IMR-90 (cell line): Measurements from ENCODE around the gene WWP2. TPM values are rescaled to one million over a fixed set of nuclear protein-coding genes. Genes with fewer than 3 reads are reported as not detected.

Experiments used
- ATAC-seq: fragments of 200-7000 bp; cut with Tn5 transposase; 2 replicates; pipeline ENCODE4 v1.9.1; 2020; ENCODE audit warnings: low read depth, mild to moderate bottlenecking, moderate library complexity
- BruUV-seq: library from RNA; stranded (reverse); fragments of 400-500 nt; replicated peaks from 2 replicates; lab custom pipeline; 2021; lab: Mats Ljungman, UMichigan
- CTCF ChIA-PET: fragments of 300-600 bp; formaldehyde crosslinking; extraction: SDS; loops from one replicate; lab custom pipeline; 2021; ENCODE audit warnings: antibody characterized with exemption; lab: Yijun Ruan, JAX
- POLR2A ChIA-PET: fragments of 300-600 bp; sonication (Branson Sonifier 250); formaldehyde crosslinking; loops from one replicate; lab custom pipeline; 2022; ENCODE audit warnings: antibody characterized with exemption; ENCODE audit not compliant: unreplicated experiment; lab: Charles Lee
- DNase-seq: peaks from one replicate; pipeline ENCODE4 v3.0.0; 2013
- H2AFZ ChIP-seq: replicated peaks from 2 replicates; pipeline ENCODE3; 2013; ENCODE audit warnings: low read length, mild to moderate bottlenecking; ENCODE audit not compliant: poor library complexity
- H2AK5ac ChIP-seq: 2 replicates; pipeline ENCODE4 v1.6.1; 2013; ENCODE audit warnings: low read depth, low read length, inconsistent platforms
- H2AK9ac ChIP-seq: replicated peaks from 2 replicates; pipeline ENCODE3; 2013; ENCODE audit warnings: mild to moderate bottlenecking, low read depth, low read length, moderate library complexity; ENCODE audit not compliant: poor library complexity
- H2BK120ac ChIP-seq: 2 replicates; pipeline ENCODE4 v1.6.1; 2013; ENCODE audit warnings: low read depth, low read length, inconsistent platforms
- H2BK15ac ChIP-seq: 3 replicates; pipeline ENCODE4 v1.6.1; 2013; ENCODE audit warnings: low read depth, low read length, inconsistent platforms
- H2BK20ac ChIP-seq: 2 replicates; pipeline ENCODE4 v1.6.1; 2013; ENCODE audit warnings: low read depth, mild to moderate bottlenecking, inconsistent platforms, low read length, moderate library complexity
- H2BK5ac ChIP-seq: 2 replicates; pipeline ENCODE4 v1.6.1; 2013; ENCODE audit warnings: mild to moderate bottlenecking, low read depth, low read length, inconsistent platforms; ENCODE audit not compliant: poor library complexity, severe bottlenecking
- H3K14ac ChIP-seq: replicated peaks from 2 replicates; pipeline ENCODE4 v1.6.1; 2013; ENCODE audit warnings: low read depth, low read length, inconsistent platforms
- H3K18ac ChIP-seq: 2 replicates; pipeline ENCODE4 v1.6.1; 2013; ENCODE audit warnings: low read depth, low read length, control low read depth
- H3K23ac ChIP-seq: 2 replicates; pipeline ENCODE4 v1.6.1; 2013; ENCODE audit warnings: low read depth, low read length, inconsistent platforms
- H3K27ac ChIP-seq: 2 replicates; pipeline ENCODE4 v1.5.1; 2013; ENCODE audit warnings: mild to moderate bottlenecking, control low read depth, low read length; ENCODE audit not compliant: insufficient read depth
- H3K27me3 ChIP-seq: 2 replicates; pipeline ENCODE4 v1.6.1; 2013; ENCODE audit warnings: low read length; ENCODE audit not compliant: control insufficient read depth, insufficient read depth
- H3K36me3 ChIP-seq: 2 replicates; pipeline ENCODE4 v1.6.1; 2013; ENCODE audit warnings: low read length, mixed read lengths; ENCODE audit not compliant: control insufficient read depth, insufficient read depth
- H3K4ac ChIP-seq: 2 replicates; pipeline ENCODE4 v1.6.1; 2013; ENCODE audit warnings: low read depth, low read length, inconsistent platforms
- H3K4me1 ChIP-seq: 2 replicates; pipeline ENCODE4 v1.6.1; 2013; ENCODE audit warnings: low read length, mixed read lengths; ENCODE audit not compliant: control insufficient read depth, insufficient read depth
- H3K4me2 ChIP-seq: 2 replicates; pipeline ENCODE4 v1.6.1; 2013; ENCODE audit warnings: low read depth, mild to moderate bottlenecking, control low read depth, low read length, moderate library complexity
- H3K4me3 ChIP-seq: 2 replicates; pipeline ENCODE4 v1.5.1; 2013; ENCODE audit warnings: low read depth, mild to moderate bottlenecking, control low read depth, low read length, moderate library complexity; ENCODE audit not compliant: insufficient read depth
- H3K56ac ChIP-seq: 2 replicates; pipeline ENCODE4 v1.6.1; 2013; ENCODE audit warnings: low read length, inconsistent platforms; ENCODE audit not compliant: insufficient read depth; ENCODE audit errors: extremely low read depth
- H3K79me1 ChIP-seq, 2 experiments: 2 replicates each; pipeline ENCODE4 v1.6.1; 2013; ENCODE audit warnings: low read length in 2 of 2, inconsistent platforms in 1 of 2, low read depth in 1 of 2
- H3K9ac ChIP-seq: 2 replicates; pipeline ENCODE4 v1.6.1; 2013; ENCODE audit warnings: low read depth, low read length, control low read depth
- H3K9me1 ChIP-seq: 2 replicates; pipeline ENCODE4 v1.6.1; 2013; ENCODE audit warnings: low read length, inconsistent platforms; ENCODE audit not compliant: insufficient read depth
- H3K9me3 ChIP-seq: 2 replicates; pipeline ENCODE4 v1.6.1; 2013; ENCODE audit warnings: low read length; ENCODE audit not compliant: control insufficient read depth, insufficient read depth
- H4K20me1 ChIP-seq: 2 replicates; pipeline ENCODE4 v1.6.1; 2013; ENCODE audit warnings: low read length, inconsistent platforms; ENCODE audit not compliant: insufficient read depth
- H4K5ac ChIP-seq: 2 replicates; pipeline ENCODE4 v1.6.1; 2013; ENCODE audit warnings: mild to moderate bottlenecking, low read depth, low read length, control low read depth
- H4K8ac ChIP-seq, 2 experiments: 2 replicates each; pipeline ENCODE4 v1.6.1; 2013; ENCODE audit warnings: low read depth in 2 of 2, low read length in 2 of 2, control low read depth in 1 of 2, inconsistent platforms in 1 of 2
- H4K91ac ChIP-seq: 2 replicates; pipeline ENCODE4 v1.6.1; 2013; ENCODE audit warnings: low read depth, low read length, inconsistent platforms; ENCODE audit not compliant: insufficient read depth
- BHLHE40 ChIP-seq: fragments of 150-350 bp; IDR thresholded peaks from 2 replicates; pipeline ENCODE4 v1.6.1; 2016; ENCODE audit warnings: mild to moderate bottlenecking, low read depth, low read length
- CEBPB ChIP-seq: IDR thresholded peaks from 2 replicates; pipeline ENCODE4 v1.6.1; 2012; ENCODE audit warnings: low read depth, low read length, improper control_type of control experiment
- CHD1 ChIP-seq: IDR thresholded peaks from 2 replicates; pipeline ENCODE4 v1.6.1; 2012; ENCODE audit warnings: low read depth, low read length, improper control_type of control experiment
- FOS ChIP-seq: fragments of 150-350 bp; IDR thresholded peaks from 2 replicates; pipeline ENCODE4 v1.6.1; 2016; ENCODE audit warnings: low read depth, low read length
- MAFK ChIP-seq: IDR thresholded peaks from 2 replicates; pipeline ENCODE4 v1.6.1; 2012; ENCODE audit warnings: low read depth, low read length, improper control_type of control experiment
- MAZ ChIP-seq: IDR thresholded peaks from 2 replicates; pipeline ENCODE4 v1.6.1; 2012; ENCODE audit warnings: low read depth, mild to moderate bottlenecking, low read length, improper control_type of control experiment, moderate library complexity, borderline replicate concordance
- MXI1 ChIP-seq: IDR thresholded peaks from 2 replicates; pipeline ENCODE4 v1.6.1; 2012; ENCODE audit warnings: low read depth, mild to moderate bottlenecking, low read length, moderate library complexity, borderline replicate concordance
- NFE2L2 ChIP-seq: fragments of 150-350 bp; IDR thresholded peaks from 2 replicates; pipeline ENCODE4 v1.6.1; 2016; ENCODE audit warnings: low read depth, mild to moderate bottlenecking, low read length
- POLR2A ChIP-seq: IDR thresholded peaks from 2 replicates; pipeline ENCODE4 v1.6.1; 2012; ENCODE audit warnings: mild to moderate bottlenecking, low read depth, low read length
- RAD21 ChIP-seq: IDR thresholded peaks from 2 replicates; pipeline ENCODE4 v1.6.1; 2012; ENCODE audit warnings: low read length, improper control_type of control experiment
- RCOR1 ChIP-seq: IDR thresholded peaks from 2 replicates; pipeline ENCODE4 v1.6.1; 2012; ENCODE audit warnings: mild to moderate bottlenecking, low read length, improper control_type of control experiment; ENCODE audit not compliant: insufficient replicate concordance
- RFX5 ChIP-seq: IDR thresholded peaks from 2 replicates; pipeline ENCODE4 v1.8.0; 2012; ENCODE audit warnings: low read depth, mild to moderate bottlenecking, low read length, moderate library complexity
- SMC3 ChIP-seq: fragments of 150-350 bp; IDR thresholded peaks from 2 replicates; pipeline ENCODE4 v1.6.1; 2016; ENCODE audit warnings: low read depth, mild to moderate bottlenecking, antibody characterized with exemption, low read length, moderate library complexity
- WGBS, 2 experiments: methylation state at CpG; one replicate each; pipeline versions ENCODE4 v1.1.5 to v1.1.7; 2013; ENCODE audit warnings: missing lambda C conversion rate in 2 of 2; ENCODE audit not compliant: insufficient read length in 1 of 2; ENCODE audit errors: extremely low coverage in 2 of 2; 5-methylcytosine and 5-hydroxymethylcytosine counted together
- dilution Hi-C: fragments of 300-500 bp; cut with HindIII; formaldehyde crosslinking; loops from one replicate; pipeline ENCODE4 v1.14.3; 2018; ENCODE audit warnings: low sequenced_read_pairs; ENCODE audit not compliant: unreplicated experiment
- in situ Hi-C: fragments of 300-500 bp; cut with MboI; formaldehyde crosslinking; loops from 3 replicates; pipeline ENCODE4 v1.14.3; 2019; ENCODE audit warnings: low sequenced_read_pairs, inconsistent platforms, mixed read lengths
- intact Hi-C: fragments of 100-400 bp; cut with micrococcal nuclease; formaldehyde crosslinking; loops from 2 replicates; pipeline ENCODE4 v1.10.0; 2022
- polyA plus RNA-seq, 3 experiments: library from polyadenylated mRNA; depleted of rRNA; stranded (reverse); fragments of >200 nt; gene quantifications; 2 replicates each; pipeline ENCODE4 v1.2.3, GENCODE V29; 2012; ENCODE audit warnings: low replicate concordance in 1 of 3
- total RNA-seq: library from RNA; depleted of rRNA; stranded (reverse); fragments of >200 nt; gene quantifications from 2 replicates; pipeline ENCODE4 v1.2.3, GENCODE V29; 2012
- TF ChIP-seq, protein P1 (sequence below): fragments of 150-350 bp; IDR thresholded peaks from 2 replicates; pipeline ENCODE4 v1.6.1; 2017; ENCODE audit warnings: mild to moderate bottlenecking, antibody characterized with exemption, low read length, low read depth
- TF ChIP-seq, protein P2 (sequence below): conservative IDR thresholded peaks from 2 replicates; pipeline ENCODE4 v1.5.1; 2012; ENCODE audit warnings: mild to moderate bottlenecking, low read depth, low read length, improper control_type of control experiment
- TF ChIP-seq, protein P3 (sequence below): fragments of 150-350 bp; IDR thresholded peaks from 2 replicates; pipeline ENCODE4 v1.6.1; 2016; ENCODE audit warnings: low read depth, mild to moderate bottlenecking, low read length, moderate library complexity, borderline replicate concordance

Gene WWP2
- total and polyA plus RNA-seq, 2 of the 4 experiments (the other 2 are of a cell fraction), result 12.7 to 13.7 TPM

DNA sequence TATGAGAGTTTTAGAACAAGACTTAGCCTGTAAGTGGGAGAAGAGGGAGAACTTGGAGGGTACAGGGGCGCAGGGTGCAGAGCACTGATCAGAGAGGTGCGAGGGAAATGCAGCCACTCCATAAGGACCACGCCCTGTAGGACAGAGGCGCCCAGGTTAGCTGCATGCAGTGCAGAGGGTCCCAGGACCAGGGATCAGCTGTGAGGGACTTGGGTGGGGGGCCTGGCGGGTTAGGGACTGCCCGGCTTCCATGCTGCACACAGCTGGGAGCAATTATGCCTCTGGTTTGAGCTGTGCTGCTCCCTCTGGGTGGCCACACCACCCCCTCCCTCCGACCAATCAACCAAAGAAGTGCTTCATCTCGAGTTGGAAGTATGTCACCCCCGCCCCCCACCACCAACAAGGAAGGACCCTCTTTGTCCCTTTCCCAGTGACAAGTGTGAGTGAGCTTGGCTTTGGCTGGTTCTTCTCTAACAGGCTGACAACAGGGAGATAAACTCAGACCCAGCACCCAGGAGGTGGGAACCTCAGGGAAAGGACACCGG, 166.8 kb downstream of the WWP2 start:
- Histone ChIP-seq H3K79me1 (peaks cover 0 to 18% of the 10 kb centered on the region in 2 experiments; a peak in 3 of 4 replicates), H2AK5ac (no peak overlapping the region), H4K5ac (no peak overlapping the region), H4K91ac (no peak overlapping the region), H3K27ac (no peak overlapping the region), H2BK20ac (no peak overlapping the region), H3K14ac (no peak overlapping the region), H3K4me1 (peaks cover 11% of the 10 kb centered on the region), H3K18ac (no peak overlapping the region), H3K9me3 (no peaks in the 10 kb centered on the region), H2AFZ (no peak overlapping the region), H3K9me1 (peaks cover 9% of the 10 kb centered on the region; the same call in 1 of the 2 replicates), H3K9ac (no peak overlapping the region), H3K56ac (no peak overlapping the region), H4K8ac (no peak overlapping the region), H4K20me1 (no peaks in the 10 kb centered on the region), H3K27me3 (no peaks in the 10 kb centered on the region), H3K23ac (no peak overlapping the region), H2BK120ac (no peak overlapping the region), H3K4me3 (no peak overlapping the region), H2BK5ac (no peak overlapping the region), H3K36me3 (peaks cover 13% of the 10 kb centered on the region; the same call in 1 of the 2 replicates), H2BK15ac (no peak overlapping the region), H2AK9ac (no peak overlapping the region), H3K4ac (no peak overlapping the region), H3K4me2 (no peak overlapping the region)
- intact Hi-C loops, result no loop called here
- 93% methylated on average over 4 of the region's 10 CpGs; no CpG with 5 or more reads in 1 of the 2 experiments for WGBS, 2 experiments
- DNase-seq, result no peak
- ATAC-seq, result no peak
- BruUV-seq, result no TSS peak
- ChIA-PET CTCF (interaction anchor here (0.7 to 1.6 kb wide), 3 partner anchors 11 to 130 kb away, joined by 3 read pairs; no protein-coding TSS in a partner anchor), POLR2A (no interaction called here)
- dilution Hi-C loops, result no loop called here
- TF ChIP-seq SMC3 (no peak), MAFK (no peak), MXI1 (no peak), RAD21 (no peak), RFX5 (no peak), FOS (no peak), BHLHE40 (no peak), NFE2L2 (no peak), POLR2A (no peak), RCOR1 (no peak), CEBPB (no peak), MAZ (no peak), CHD1 (no peak)
- TF ChIP-seq, protein P1, sequence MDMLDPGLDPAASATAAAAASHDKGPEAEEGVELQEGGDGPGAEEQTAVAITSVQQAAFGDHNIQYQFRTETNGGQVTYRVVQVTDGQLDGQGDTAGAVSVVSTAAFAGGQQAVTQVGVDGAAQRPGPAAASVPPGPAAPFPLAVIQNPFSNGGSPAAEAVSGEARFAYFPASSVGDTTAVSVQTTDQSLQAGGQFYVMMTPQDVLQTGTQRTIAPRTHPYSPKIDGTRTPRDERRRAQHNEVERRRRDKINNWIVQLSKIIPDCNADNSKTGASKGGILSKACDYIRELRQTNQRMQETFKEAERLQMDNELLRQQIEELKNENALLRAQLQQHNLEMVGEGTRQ, result no peak
- TF ChIP-seq, protein P2, sequence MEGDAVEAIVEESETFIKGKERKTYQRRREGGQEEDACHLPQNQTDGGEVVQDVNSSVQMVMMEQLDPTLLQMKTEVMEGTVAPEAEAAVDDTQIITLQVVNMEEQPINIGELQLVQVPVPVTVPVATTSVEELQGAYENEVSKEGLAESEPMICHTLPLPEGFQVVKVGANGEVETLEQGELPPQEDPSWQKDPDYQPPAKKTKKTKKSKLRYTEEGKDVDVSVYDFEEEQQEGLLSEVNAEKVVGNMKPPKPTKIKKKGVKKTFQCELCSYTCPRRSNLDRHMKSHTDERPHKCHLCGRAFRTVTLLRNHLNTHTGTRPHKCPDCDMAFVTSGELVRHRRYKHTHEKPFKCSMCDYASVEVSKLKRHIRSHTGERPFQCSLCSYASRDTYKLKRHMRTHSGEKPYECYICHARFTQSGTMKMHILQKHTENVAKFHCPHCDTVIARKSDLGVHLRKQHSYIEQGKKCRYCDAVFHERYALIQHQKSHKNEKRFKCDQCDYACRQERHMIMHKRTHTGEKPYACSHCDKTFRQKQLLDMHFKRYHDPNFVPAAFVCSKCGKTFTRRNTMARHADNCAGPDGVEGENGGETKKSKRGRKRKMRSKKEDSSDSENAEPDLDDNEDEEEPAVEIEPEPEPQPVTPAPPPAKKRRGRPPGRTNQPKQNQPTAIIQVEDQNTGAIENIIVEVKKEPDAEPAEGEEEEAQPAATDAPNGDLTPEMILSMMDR, result no peak
- TF ChIP-seq, protein P3, sequence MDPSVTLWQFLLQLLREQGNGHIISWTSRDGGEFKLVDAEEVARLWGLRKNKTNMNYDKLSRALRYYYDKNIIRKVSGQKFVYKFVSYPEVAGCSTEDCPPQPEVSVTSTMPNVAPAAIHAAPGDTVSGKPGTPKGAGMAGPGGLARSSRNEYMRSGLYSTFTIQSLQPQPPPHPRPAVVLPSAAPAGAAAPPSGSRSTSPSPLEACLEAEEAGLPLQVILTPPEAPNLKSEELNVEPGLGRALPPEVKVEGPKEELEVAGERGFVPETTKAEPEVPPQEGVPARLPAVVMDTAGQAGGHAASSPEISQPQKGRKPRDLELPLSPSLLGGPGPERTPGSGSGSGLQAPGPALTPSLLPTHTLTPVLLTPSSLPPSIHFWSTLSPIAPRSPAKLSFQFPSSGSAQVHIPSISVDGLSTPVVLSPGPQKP, result no peak
- in situ Hi-C loops, result no loop called here
